Loucy (cell line): ENCODE data around the gene PLCL1.

ENCODE experiments used
- H2AFZ ChIP-seq: fragments of 200-600 bp; sonication (generic); 2 replicates; pipeline ENCODE4 v1.6.0; 2016; ENCODE audit warnings: antibody characterized with exemption, mild to moderate bottlenecking, low read length, moderate library complexity
- H3F3A ChIP-seq: fragments of 200-600 bp; 2 replicates; pipeline ENCODE4 v1.6.0; 2016; ENCODE audit warnings: antibody characterized with exemption, low read depth, mild to moderate bottlenecking
- H3K27me3 ChIP-seq: fragments of 200-600 bp; sonication (generic); 2 replicates; pipeline ENCODE4 v1.6.1; 2014; ENCODE audit warnings: low read length, mild to moderate bottlenecking; ENCODE audit not compliant: insufficient read depth, poor library complexity, severe bottlenecking
- H3K36me3 ChIP-seq: fragments of 200-600 bp; sonication (generic); 2 replicates; pipeline ENCODE4 v1.6.1; 2016; ENCODE audit warnings: low read length; ENCODE audit not compliant: insufficient read depth
- H3K4me1 ChIP-seq: fragments of 200-600 bp; sonication (generic); 2 replicates; pipeline ENCODE4 v1.5.1; 2014; ENCODE audit warnings: low read length, mild to moderate bottlenecking; ENCODE audit not compliant: insufficient read depth, poor library complexity, severe bottlenecking
- H3K4me2 ChIP-seq: fragments of 200-600 bp; sonication (generic); 2 replicates; pipeline ENCODE4 v1.6.0; 2014; ENCODE audit warnings: antibody characterized with exemption, low read length, low read depth, mild to moderate bottlenecking; ENCODE audit not compliant: poor library complexity, severe bottlenecking
- H3K4me3 ChIP-seq: fragments of 200-600 bp; sonication (generic); 2 replicates; pipeline ENCODE4 v1.5.1; 2014; ENCODE audit warnings: low read length, mild to moderate bottlenecking, mixed read lengths; ENCODE audit not compliant: poor library complexity, severe bottlenecking
- H3K79me2 ChIP-seq: fragments of 200-600 bp; sonication (generic); 2 replicates; pipeline ENCODE4 v1.6.1; 2014; ENCODE audit warnings: low read length; ENCODE audit not compliant: insufficient read depth
- H3K9ac ChIP-seq: fragments of 200-600 bp; sonication (generic); 2 replicates; pipeline ENCODE4 v1.6.0; 2014; ENCODE audit warnings: mild to moderate bottlenecking, low read depth, low read length, moderate library complexity; ENCODE audit not compliant: poor library complexity, severe bottlenecking
- H3K9me2 ChIP-seq: fragments of 200-600 bp; sonication (generic); replicated peaks from 2 replicates; pipeline ENCODE4 v1.6.1; 2016; ENCODE audit warnings: low read depth, low read length, mixed read lengths
- H3K9me3 ChIP-seq: fragments of 200-600 bp; sonication (generic); 2 replicates; pipeline ENCODE4 v1.6.1; 2014; ENCODE audit warnings: mild to moderate bottlenecking, antibody characterized with exemption, low read length, low read depth; ENCODE audit not compliant: insufficient read depth
- H4K20me1 ChIP-seq: fragments of 200-600 bp; sonication (generic); 2 replicates; pipeline ENCODE4 v1.6.0; 2014; ENCODE audit warnings: antibody characterized with exemption, low read length, mild to moderate bottlenecking; ENCODE audit not compliant: insufficient read depth, poor library complexity, severe bottlenecking
- EZH2phosphoT487 ChIP-seq: fragments of 200-600 bp; IDR thresholded peaks from 2 replicates; pipeline ENCODE4 v1.6.1; 2018; ENCODE audit warnings: antibody characterized with exemption, mild to moderate bottlenecking, moderate library complexity, borderline replicate concordance
- TF ChIP-seq, protein P1 (sequence below): fragments of 200-600 bp; sonication (generic); conservative IDR thresholded peaks from 2 replicates; pipeline ENCODE4 v1.5.1; 2014; ENCODE audit warnings: mild to moderate bottlenecking, antibody characterized with exemption, low read length

Gene PLCL1

DNA sequence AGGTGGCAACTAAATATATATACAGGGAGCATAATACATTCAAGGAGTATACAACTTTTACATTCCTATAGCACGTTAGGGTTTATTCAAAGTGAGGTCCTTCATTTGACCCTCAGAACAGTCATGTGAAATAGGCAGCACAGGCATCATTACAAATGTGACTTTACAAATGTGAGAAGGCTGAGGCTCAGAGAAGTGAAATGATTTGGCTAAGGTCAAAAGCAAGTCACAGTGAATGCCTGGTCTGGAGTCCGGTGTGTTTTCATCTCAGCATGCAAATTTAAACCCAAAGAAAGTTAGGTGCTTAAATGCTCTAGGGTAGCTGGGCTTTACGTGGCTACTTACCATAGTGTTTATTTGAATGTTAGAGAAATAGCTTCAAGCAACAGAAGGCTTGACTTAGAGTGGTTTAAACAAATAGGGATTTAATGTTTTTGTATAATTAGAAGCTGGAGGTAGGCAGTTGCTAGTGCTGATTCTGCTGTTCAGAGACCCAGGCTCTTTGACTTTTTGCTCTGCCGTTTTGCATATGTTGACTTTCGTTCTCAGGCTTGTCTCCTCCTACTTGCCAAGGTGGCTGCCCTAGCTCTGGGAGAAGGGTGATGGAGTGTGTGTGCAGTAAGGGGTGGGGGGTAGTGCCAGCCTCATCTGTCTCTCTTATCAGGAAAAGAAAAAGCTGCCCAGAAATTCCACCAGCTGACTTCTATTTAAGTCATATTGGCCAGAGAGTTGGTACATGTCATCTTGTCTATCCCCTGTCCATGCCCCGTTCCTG is 89.2 kb downstream of the PLCL1 start:
- Histone ChIP-seq H3K36me3 (no peaks in the 10 kb centered on the region), H3K4me3 (no peak overlapping the region), H3F3A (no peaks in the 10 kb centered on the region), H3K9me3 (no peaks in the 10 kb centered on the region), H3K79me2 (no peaks in the 10 kb centered on the region), H3K9me2 (no peaks in the 10 kb centered on the region), H3K9ac (no peak overlapping the region), H3K4me2 (no peak overlapping the region), H3K27me3 (no peaks in the 10 kb centered on the region), H3K4me1 (no peaks in the 10 kb centered on the region), H2AFZ (no peak overlapping the region), H4K20me1 (no peaks in the 10 kb centered on the region)
- TF ChIP-seq, protein P1, sequence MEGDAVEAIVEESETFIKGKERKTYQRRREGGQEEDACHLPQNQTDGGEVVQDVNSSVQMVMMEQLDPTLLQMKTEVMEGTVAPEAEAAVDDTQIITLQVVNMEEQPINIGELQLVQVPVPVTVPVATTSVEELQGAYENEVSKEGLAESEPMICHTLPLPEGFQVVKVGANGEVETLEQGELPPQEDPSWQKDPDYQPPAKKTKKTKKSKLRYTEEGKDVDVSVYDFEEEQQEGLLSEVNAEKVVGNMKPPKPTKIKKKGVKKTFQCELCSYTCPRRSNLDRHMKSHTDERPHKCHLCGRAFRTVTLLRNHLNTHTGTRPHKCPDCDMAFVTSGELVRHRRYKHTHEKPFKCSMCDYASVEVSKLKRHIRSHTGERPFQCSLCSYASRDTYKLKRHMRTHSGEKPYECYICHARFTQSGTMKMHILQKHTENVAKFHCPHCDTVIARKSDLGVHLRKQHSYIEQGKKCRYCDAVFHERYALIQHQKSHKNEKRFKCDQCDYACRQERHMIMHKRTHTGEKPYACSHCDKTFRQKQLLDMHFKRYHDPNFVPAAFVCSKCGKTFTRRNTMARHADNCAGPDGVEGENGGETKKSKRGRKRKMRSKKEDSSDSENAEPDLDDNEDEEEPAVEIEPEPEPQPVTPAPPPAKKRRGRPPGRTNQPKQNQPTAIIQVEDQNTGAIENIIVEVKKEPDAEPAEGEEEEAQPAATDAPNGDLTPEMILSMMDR: no peak
- no peak for TF ChIP-seq EZH2phosphoT487

DNA sequence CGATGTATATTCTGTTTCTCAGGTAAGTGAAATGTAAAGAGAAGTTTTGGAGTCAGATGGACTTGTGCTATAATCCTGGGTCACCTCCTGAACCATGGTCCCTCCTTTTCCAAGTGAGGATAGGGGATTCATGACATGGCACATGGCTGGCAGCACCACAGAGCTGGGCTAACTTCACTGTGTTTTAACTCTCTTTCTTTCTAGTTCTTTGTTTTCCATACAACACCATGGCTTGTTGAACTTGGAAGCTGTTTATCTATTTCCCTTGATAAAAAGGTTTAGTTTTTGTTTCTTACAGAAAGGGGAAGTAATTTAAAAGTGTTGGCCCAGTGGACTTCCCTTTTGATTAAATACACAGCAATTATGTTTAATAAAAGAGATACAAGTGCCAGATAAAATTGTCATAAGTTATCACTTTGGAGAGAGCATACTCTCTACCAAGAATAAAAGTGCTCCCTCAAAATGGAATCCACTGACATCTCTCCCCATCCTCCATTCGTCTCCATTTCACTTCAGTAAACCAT is 90.4 kb downstream of the PLCL1 start:
- no peaks in the 10 kb centered on the region for H4K20me1 ChIP-seq
- no peaks in the 10 kb centered on the region for H3K79me2 ChIP-seq
- H3K9me2 ChIP-seq: no peaks in the 10 kb centered on the region
- H3K9me3 ChIP-seq: no peaks in the 10 kb centered on the region
- no peaks in the 10 kb centered on the region for H3F3A ChIP-seq
- no peak overlapping the region for H3K4me2 ChIP-seq
- no peak overlapping the region for H3K4me3 ChIP-seq
- H3K4me1 ChIP-seq: no peaks in the 10 kb centered on the region
- no peak overlapping the region for H2AFZ ChIP-seq
- no peak for TF ChIP-seq EZH2phosphoT487
- TF ChIP-seq, protein P1: no peak
- H3K36me3 ChIP-seq: no peaks in the 10 kb centered on the region
- no peak overlapping the region for H3K9ac ChIP-seq
- H3K27me3 ChIP-seq: peaks cover 9% of the 10 kb centered on the region

DNA sequence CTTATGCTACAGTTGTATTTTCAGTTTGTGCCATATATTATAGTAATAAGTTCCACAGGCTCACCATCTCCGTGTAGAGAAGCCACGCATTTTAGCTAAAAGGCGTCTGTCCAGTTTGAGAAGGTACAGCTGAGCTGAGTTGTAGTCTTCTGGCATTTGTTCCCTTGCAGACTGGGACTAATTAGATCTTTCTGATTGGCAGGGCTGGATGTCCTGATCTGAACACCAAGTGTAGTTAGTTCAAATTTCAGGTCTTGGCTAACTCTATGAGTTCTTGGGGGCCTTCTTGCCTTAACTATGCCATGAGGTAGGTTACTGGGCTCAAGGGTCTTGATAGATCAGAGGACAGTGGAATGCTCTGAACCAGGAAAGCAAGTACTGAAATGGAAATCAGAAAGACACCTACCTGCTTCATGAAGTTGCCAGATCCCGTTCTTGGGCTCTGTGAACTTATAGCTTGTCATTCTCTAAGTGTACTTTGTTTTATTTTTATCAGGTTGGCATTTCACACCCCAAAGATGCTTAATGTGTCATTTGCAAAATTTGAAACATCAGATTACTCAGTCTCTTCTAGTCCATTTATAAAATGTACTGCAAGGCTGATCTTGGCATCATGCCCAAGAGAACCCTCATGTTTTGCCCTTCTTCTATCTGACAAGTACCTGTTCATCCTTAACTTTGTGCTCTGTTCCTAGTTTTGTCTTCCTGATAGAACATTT is 93.7 kb downstream of the PLCL1 start:
- no peak for TF ChIP-seq EZH2phosphoT487
- TF ChIP-seq, protein P1: no peak
- no peaks in the 10 kb centered on the region for H3K9me3 ChIP-seq
- no peak overlapping the region for H3K9ac ChIP-seq
- no peak overlapping the region for H3K4me2 ChIP-seq
- no peaks in the 10 kb centered on the region for H3K36me3 ChIP-seq
- peaks cover 42% of the 10 kb centered on the region for H3K27me3 ChIP-seq
- no peak overlapping the region for H2AFZ ChIP-seq
- H3K79me2 ChIP-seq: no peaks in the 10 kb centered on the region
- H3K4me3 ChIP-seq: no peak overlapping the region
- H3K9me2 ChIP-seq: no peaks in the 10 kb centered on the region
- no peaks in the 10 kb centered on the region for H3F3A ChIP-seq
- H3K4me1 ChIP-seq: no peaks in the 10 kb centered on the region
- no peaks in the 10 kb centered on the region for H4K20me1 ChIP-seq
